ENCODE data around the gene HMGN5.

Gene HMGN5

DNA sequence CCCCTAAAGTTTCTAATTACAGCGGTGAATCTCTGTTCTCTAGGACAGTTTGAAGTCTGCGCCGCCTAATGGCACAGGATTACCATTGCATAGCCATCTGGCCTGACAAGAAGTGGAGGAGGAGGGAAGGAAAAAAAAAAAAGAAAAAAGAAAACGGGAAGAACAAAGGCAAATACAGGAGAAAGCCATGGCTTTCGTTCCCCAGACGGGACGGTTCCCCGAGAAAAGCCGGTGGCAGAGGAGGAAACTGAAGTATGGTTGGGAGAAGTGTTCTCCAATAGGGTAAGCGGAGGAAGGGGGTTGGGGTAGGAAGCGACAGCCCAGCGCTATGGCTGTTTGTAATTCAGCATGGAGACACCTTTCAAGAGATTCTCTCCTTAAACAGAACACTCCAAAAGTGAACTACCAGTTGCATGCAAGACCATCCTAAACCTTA is 80.8 kb downstream of the HMGN5 start:
- Histone ChIP-seq H3K36me3 (ENCODE audit: control insufficient read depth, low read length) (no peaks in the 10 kb centered on the region), H3K9me2 (replicated peaks; ENCODE audit: control insufficient read depth, low read length) (no peaks in the 10 kb centered on the region), H3K9me3 (ENCODE audit: control insufficient read depth, insufficient read depth, low read length) (no peaks in the 10 kb centered on the region), H3K4me1 (ENCODE audit: control insufficient read depth, low read length) (peaks cover 6% of the 10 kb centered on the region; the same call in 1 of the 2 replicates), H3F3A (ENCODE audit: control insufficient read depth, insufficient read depth) (no peaks in the 10 kb centered on the region), H3K27ac (ENCODE audit: low read depth, low read length) (peak overlapping the region; percentile 45), H3K4me3 (ENCODE audit: low read length) (peak overlapping the region; percentile 90), H3K4me2 (ENCODE audit: low read length) (peak overlapping the region; percentile 93), H3K79me2 (ENCODE audit: control insufficient read depth, low read length) (peaks cover 21% of the 10 kb centered on the region), H4K20me1 (ENCODE audit: control insufficient read depth, insufficient read depth, low read depth, low read length) (no peaks in the 10 kb centered on the region), H3K27me3 (ENCODE audit: control insufficient read depth, low read length) (no peaks in the 10 kb centered on the region; the same call in 1 of the 2 replicates)
- no peak for TF ChIP-seq EZH2phosphoT487 (IDR thresholded peaks at IDR 0.05; ENCODE audit: borderline replicate concordance, low read length)
- TF ChIP-seq, protein P1, sequence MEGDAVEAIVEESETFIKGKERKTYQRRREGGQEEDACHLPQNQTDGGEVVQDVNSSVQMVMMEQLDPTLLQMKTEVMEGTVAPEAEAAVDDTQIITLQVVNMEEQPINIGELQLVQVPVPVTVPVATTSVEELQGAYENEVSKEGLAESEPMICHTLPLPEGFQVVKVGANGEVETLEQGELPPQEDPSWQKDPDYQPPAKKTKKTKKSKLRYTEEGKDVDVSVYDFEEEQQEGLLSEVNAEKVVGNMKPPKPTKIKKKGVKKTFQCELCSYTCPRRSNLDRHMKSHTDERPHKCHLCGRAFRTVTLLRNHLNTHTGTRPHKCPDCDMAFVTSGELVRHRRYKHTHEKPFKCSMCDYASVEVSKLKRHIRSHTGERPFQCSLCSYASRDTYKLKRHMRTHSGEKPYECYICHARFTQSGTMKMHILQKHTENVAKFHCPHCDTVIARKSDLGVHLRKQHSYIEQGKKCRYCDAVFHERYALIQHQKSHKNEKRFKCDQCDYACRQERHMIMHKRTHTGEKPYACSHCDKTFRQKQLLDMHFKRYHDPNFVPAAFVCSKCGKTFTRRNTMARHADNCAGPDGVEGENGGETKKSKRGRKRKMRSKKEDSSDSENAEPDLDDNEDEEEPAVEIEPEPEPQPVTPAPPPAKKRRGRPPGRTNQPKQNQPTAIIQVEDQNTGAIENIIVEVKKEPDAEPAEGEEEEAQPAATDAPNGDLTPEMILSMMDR (IDR thresholded peaks at IDR 0.05; ENCODE audit: low read depth, low read length, poor library complexity, severe bottlenecking), result peak; percentile 67

DNA sequence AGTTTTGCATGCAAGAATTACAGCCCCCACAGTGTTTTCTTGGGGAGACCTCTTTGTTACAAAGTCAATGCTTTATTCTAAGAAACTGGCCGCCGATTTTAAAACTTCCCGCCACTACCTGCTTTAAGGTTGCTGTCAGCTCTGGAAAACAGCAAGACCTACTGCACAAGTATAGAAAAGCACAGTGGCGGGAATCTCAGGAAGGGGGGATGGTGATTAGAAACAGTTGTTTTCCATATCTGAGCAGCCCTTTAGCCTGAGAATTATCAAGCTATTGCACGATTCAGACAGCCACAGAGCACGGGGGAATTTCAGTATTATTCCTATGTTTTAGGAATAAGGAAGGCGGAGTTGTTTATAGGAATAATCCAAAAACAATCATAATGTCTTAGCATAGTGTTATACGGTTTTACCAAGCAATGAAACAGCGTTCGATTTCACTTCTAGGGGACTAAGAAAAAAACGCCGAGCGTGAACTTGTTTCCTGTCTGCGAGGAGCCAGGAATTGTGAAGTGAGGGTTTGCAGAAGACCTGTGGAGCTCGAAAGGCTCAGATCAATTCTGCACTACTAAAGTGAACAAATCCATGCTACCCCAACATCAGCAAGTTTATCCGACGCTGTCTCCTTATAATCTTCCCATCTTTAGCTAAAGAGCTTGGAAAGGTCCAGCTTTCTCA is 81.3 kb downstream of the HMGN5 start:
- no peaks in the 10 kb centered on the region for H3F3A ChIP-seq (ENCODE audit: control insufficient read depth, insufficient read depth)
- no peaks in the 10 kb centered on the region for H3K9me3 ChIP-seq (ENCODE audit: control insufficient read depth, insufficient read depth, low read length)
- H4K20me1 ChIP-seq (ENCODE audit: control insufficient read depth, insufficient read depth, low read depth, low read length), result no peaks in the 10 kb centered on the region
- peaks cover 6% of the 10 kb centered on the region; the same call in 1 of the 2 replicates for H3K4me1 ChIP-seq (ENCODE audit: control insufficient read depth, low read length)
- no peaks in the 10 kb centered on the region for H3K36me3 ChIP-seq (ENCODE audit: control insufficient read depth, low read length)
- peak overlapping the region; percentile 93 for H3K4me2 ChIP-seq (ENCODE audit: low read length)
- H3K27ac ChIP-seq (ENCODE audit: low read depth, low read length), result peak overlapping the region; percentile 45
- H3K9me2 ChIP-seq (replicated peaks; ENCODE audit: control insufficient read depth, low read length), result no peaks in the 10 kb centered on the region
- H3K27me3 ChIP-seq (ENCODE audit: control insufficient read depth, low read length), result no peaks in the 10 kb centered on the region; the same call in 1 of the 2 replicates
- TF ChIP-seq, protein P1 (IDR thresholded peaks at IDR 0.05; ENCODE audit: low read depth, low read length, poor library complexity, severe bottlenecking), result no peak
- TF ChIP-seq EZH2phosphoT487 (IDR thresholded peaks at IDR 0.05; ENCODE audit: borderline replicate concordance, low read length), result no peak
- H3K4me3 ChIP-seq (ENCODE audit: low read length), result peak overlapping the region; percentile 90
- peaks cover 21% of the 10 kb centered on the region for H3K79me2 ChIP-seq (ENCODE audit: control insufficient read depth, low read length)

DNA sequence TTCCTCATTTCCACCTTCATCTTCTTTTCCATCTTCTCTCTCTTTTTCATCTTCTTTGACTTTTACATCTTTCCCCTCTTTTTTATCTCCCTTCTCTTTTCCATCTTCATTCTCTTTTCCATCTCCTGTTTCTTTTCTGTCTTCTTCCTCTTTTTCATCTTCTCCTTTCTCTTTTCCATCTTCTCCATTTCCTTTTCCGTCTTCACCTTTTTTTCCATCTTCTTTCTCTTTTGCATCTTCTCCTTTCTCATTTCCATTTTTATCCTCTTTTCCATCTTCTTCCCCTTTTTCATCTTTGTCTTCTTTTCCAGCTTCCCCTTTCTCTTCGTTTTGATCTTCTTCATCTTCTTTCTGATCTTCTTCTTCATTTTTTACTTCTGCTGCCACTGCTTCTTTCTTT is 87.0 kb downstream of the HMGN5 start:
- H3K4me2 ChIP-seq (ENCODE audit: low read length), result no peak overlapping the region
- no peak overlapping the region for H3K27ac ChIP-seq (ENCODE audit: low read depth, low read length)
- H3F3A ChIP-seq (ENCODE audit: control insufficient read depth, insufficient read depth), result no peaks in the 10 kb centered on the region
- no peaks in the 10 kb centered on the region for H3K9me3 ChIP-seq (ENCODE audit: control insufficient read depth, insufficient read depth, low read length)
- H3K9me2 ChIP-seq (replicated peaks; ENCODE audit: control insufficient read depth, low read length), result no peaks in the 10 kb centered on the region
- peaks cover 12% of the 10 kb centered on the region for H3K79me2 ChIP-seq (ENCODE audit: control insufficient read depth, low read length)
- TF ChIP-seq, protein P1 (IDR thresholded peaks at IDR 0.05; ENCODE audit: low read depth, low read length, poor library complexity, severe bottlenecking), result no peak
- no peak for TF ChIP-seq EZH2phosphoT487 (IDR thresholded peaks at IDR 0.05; ENCODE audit: borderline replicate concordance, low read length)
- H3K4me3 ChIP-seq (ENCODE audit: low read length), result no peak overlapping the region
- H3K36me3 ChIP-seq (ENCODE audit: control insufficient read depth, low read length), result 0 out of 2 replicates have a peak, but pooled peaks cover 3% of the 10 kb centered on the region
- H3K27me3 ChIP-seq (ENCODE audit: control insufficient read depth, low read length), result no peaks in the 10 kb centered on the region
- H4K20me1 ChIP-seq (ENCODE audit: control insufficient read depth, insufficient read depth, low read depth, low read length), result no peaks in the 10 kb centered on the region
- H3K4me1 ChIP-seq (ENCODE audit: control insufficient read depth, low read length), result peaks cover 6% of the 10 kb centered on the region; the same call in 1 of the 2 replicates
